ENCODE data around the gene NKX1-1.
A peak's percentile ranks its signal among the peaks of the same experiment; 100 is the strongest.

The NKX1-1 gene

GRCh38 chr4:1356181-1356998 lies 49.9 kb downstream of the NKX1-1 start:
- peak; percentile 55 for DNase-seq

- DNase-seq: no peak
These were observed 50.9 kb downstream of the NKX1-1 start for GRCh38 chr4:1355378-1355777.

- no peak for DNase-seq
These were observed 51.3 kb downstream of the NKX1-1 start for GRCh38 chr4:1354983-1355275.

- DNase-seq: no peak
These were observed 51.9 kb downstream of the NKX1-1 start for GRCh38 chr4:1354136-1354982.

GRCh38 chr4:1353186-1354055 lies 52.8 kb downstream of the NKX1-1 start:
- no peak for DNase-seq

All from MV-4-11 (cell line).